Lung (tissue), 12 donors: Measurements from ENCODE around the gene STK32A. TPM values are rescaled to one million over a fixed set of nuclear protein-coding genes. Genes with fewer than 3 reads are reported as not detected.
A peak's percentile ranks its signal among the peaks of the same experiment; 100 is the strongest.

Experiments used
- ATAC-seq: fragments of 200-7000 bp; cut with Tn5 transposase; one replicate; pipeline ENCODE4 v1.9.1; 2020; ENCODE audit warnings: moderate number of reproducible peaks; ENCODE audit not compliant: insufficient read depth, low FRiP score
- DNase-seq, 3 donors: peaks; one replicate each; pipeline ENCODE4 v3.0.0-alpha.2; 2013 to 2017
- H3K27ac ChIP-seq, 2 donors: one replicate each; pipeline ENCODE4 v1.5.1; 2013; ENCODE audit warnings: mild to moderate bottlenecking in 2 of 2, moderate library complexity in 2 of 2, control low read depth in 1 of 2, inconsistent platforms in 1 of 2, low read depth in 1 of 2, low read length in 1 of 2
- H3K27me3 ChIP-seq, 3 donors: one replicate each; pipeline ENCODE4 v1.5.1; 2013; ENCODE audit warnings: low read length in 2 of 3; ENCODE audit not compliant: control insufficient read depth in 3 of 3, insufficient read depth in 3 of 3
- H3K36me3 ChIP-seq, 4 donors: one replicate each; pipeline ENCODE4 v1.5.1; 2013; ENCODE audit warnings: low read length in 4 of 4, mild to moderate bottlenecking in 1 of 4, moderate library complexity in 1 of 4; ENCODE audit not compliant: control insufficient read depth in 4 of 4, insufficient read depth in 4 of 4
- H3K4me1 ChIP-seq, 5 donors: one replicate each; pipeline ENCODE4 v1.5.1; 2013; ENCODE audit warnings: low read length in 5 of 5, mild to moderate bottlenecking in 2 of 5, moderate library complexity in 1 of 5; ENCODE audit not compliant: control insufficient read depth in 5 of 5, insufficient read depth in 5 of 5
- H3K4me3 ChIP-seq: one replicate; pipeline ENCODE4 v1.5.1; 2013; ENCODE audit warnings: mild to moderate bottlenecking, control low read depth, moderate library complexity
- H3K9ac ChIP-seq, 2 donors: one replicate each; pipeline ENCODE4 v1.5.1; 2013; ENCODE audit warnings: low read length in 2 of 2, control low read depth in 1 of 2; ENCODE audit not compliant: insufficient read depth in 1 of 2
- H3K9me3 ChIP-seq, 4 donors: one replicate each; pipeline ENCODE4 v1.5.1; 2013; ENCODE audit warnings: low read length in 3 of 4, mild to moderate bottlenecking in 1 of 4, moderate library complexity in 1 of 4; ENCODE audit not compliant: control insufficient read depth in 4 of 4, insufficient read depth in 3 of 4
- WGBS, 2 donors: extraction: QIAGEN DNeasy Blood & Tissue Kit; methylation state at CpG; one replicate each; pipeline ENCODE4 v1.1.7; 2013; 5-methylcytosine and 5-hydroxymethylcytosine counted together
- polyA plus RNA-seq, 2 donors: library from polyadenylated mRNA; stranded (reverse); fragments of 200-250 nt; gene quantifications; one replicate each; pipeline ENCODE4 v1.2.1, GENCODE V29; 2013
- total RNA-seq, 2 donors: library from RNA; depleted of rRNA in 1 of 2; stranded (reverse); fragments of >200 nt in 1 of 2; gene quantifications; one replicate each; pipeline ENCODE4 v1.2.1, GENCODE V29; 2014 to 2021
- TF ChIP-seq, protein P1 (sequence below): IDR thresholded peaks from 2 replicates; pipeline ENCODE4 v1.5.1; 2012; ENCODE audit warnings: mild to moderate bottlenecking; ENCODE audit errors: control extremely low read depth, extremely low read depth
- donor health status: control.
- donor health status: control.
- donor health status: Bipolar disorder and iron deficiency.
- donor health status: healthy.
- donor health status: DM: yes; HTN: yes; CAD: no.

The STK32A gene
- total and polyA plus RNA-seq, 4 donors: 1.1 to 8.7 (median 4.6) TPM

DNA sequence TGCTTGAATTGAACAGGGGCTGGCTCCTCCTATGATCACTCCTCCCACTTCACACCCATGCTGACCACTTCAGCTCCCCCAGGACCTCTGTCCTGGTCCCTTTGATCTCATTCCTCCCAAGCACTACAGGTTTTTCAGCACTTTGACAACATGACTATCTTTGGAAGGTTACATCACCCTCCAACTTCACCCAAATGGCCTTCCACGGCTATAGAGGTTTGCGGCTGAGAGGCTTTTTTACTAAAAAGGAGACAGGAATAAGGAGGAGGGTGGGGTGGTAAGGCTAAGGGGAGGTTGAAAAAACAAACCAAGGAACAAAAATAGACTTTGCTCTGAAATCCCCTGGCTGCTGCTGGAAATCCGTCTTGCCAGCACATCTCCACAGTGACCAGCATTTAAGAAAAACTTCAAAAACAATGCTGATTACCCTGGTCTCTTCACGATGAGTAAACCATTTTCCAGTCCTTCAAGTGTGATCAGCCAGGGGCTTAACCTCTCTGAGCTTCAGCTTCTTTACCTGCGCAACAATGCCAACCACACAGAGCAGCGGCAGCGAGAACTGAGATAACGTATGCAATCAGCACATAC lies 172.4 kb downstream of the STK32A start:
- DNase-seq (no peak), ATAC-seq (no peak)
- H3K27me3 ChIP-seq: no peaks in the 10 kb centered on the region
- TF ChIP-seq, protein P1, sequence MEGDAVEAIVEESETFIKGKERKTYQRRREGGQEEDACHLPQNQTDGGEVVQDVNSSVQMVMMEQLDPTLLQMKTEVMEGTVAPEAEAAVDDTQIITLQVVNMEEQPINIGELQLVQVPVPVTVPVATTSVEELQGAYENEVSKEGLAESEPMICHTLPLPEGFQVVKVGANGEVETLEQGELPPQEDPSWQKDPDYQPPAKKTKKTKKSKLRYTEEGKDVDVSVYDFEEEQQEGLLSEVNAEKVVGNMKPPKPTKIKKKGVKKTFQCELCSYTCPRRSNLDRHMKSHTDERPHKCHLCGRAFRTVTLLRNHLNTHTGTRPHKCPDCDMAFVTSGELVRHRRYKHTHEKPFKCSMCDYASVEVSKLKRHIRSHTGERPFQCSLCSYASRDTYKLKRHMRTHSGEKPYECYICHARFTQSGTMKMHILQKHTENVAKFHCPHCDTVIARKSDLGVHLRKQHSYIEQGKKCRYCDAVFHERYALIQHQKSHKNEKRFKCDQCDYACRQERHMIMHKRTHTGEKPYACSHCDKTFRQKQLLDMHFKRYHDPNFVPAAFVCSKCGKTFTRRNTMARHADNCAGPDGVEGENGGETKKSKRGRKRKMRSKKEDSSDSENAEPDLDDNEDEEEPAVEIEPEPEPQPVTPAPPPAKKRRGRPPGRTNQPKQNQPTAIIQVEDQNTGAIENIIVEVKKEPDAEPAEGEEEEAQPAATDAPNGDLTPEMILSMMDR: no peak
- H3K4me1 ChIP-seq: peaks cover 0 to 29% (median 10%) of the 10 kb centered on the region in 5 donors
- WGBS, 2 donors: 71 to 78% methylated on average over 8 of the region's 8 CpGs
- no peaks in the 10 kb centered on the region for H3K9me3 ChIP-seq
- no peak overlapping the region for H3K4me3 ChIP-seq
- H3K27ac ChIP-seq: peak overlapping the region in 1 of 2 donors; percentile 27
- no peak overlapping the region for H3K9ac ChIP-seq
- H3K36me3 ChIP-seq: peaks cover 0 to 8% (median 1%) of the 10 kb centered on the region in 4 donors

DNA sequence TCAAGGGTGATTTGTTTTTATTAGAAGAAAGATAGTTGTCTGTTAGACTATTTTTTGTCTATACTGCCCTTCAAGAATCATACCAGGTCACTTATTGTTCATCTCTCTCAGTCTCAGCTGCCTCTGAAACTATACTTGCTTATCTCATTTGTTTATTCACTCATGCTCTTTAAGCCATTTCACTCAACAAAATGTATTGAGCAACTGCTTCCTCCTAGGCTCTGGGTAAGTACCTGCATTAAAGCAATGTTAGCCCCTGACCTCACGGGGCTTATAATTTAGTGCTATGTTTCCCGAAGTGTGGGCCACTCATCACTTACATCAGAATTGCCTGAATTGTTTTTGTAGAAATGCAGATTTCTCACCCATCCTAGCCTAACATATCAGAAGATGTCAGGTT lies 174.2 kb downstream of the STK32A start:
- H3K27me3 ChIP-seq: no peaks in the 10 kb centered on the region
- 92 to 96% methylated on average over 2 of the region's 2 CpGs for WGBS, 2 donors
- ATAC-seq (no peak), DNase-seq (no peak)
- TF ChIP-seq, protein P1: no peak
- no peak overlapping the region for H3K27ac ChIP-seq
- peaks cover 0 to 12% (median 1%) of the 10 kb centered on the region in 4 donors for H3K36me3 ChIP-seq
- H3K4me3 ChIP-seq: no peak overlapping the region
- no peaks in the 10 kb centered on the region for H3K9me3 ChIP-seq
- no peak overlapping the region for H3K9ac ChIP-seq
- H3K4me1 ChIP-seq: peaks cover 0 to 29% (median 6%) of the 10 kb centered on the region in 5 donors

DNA sequence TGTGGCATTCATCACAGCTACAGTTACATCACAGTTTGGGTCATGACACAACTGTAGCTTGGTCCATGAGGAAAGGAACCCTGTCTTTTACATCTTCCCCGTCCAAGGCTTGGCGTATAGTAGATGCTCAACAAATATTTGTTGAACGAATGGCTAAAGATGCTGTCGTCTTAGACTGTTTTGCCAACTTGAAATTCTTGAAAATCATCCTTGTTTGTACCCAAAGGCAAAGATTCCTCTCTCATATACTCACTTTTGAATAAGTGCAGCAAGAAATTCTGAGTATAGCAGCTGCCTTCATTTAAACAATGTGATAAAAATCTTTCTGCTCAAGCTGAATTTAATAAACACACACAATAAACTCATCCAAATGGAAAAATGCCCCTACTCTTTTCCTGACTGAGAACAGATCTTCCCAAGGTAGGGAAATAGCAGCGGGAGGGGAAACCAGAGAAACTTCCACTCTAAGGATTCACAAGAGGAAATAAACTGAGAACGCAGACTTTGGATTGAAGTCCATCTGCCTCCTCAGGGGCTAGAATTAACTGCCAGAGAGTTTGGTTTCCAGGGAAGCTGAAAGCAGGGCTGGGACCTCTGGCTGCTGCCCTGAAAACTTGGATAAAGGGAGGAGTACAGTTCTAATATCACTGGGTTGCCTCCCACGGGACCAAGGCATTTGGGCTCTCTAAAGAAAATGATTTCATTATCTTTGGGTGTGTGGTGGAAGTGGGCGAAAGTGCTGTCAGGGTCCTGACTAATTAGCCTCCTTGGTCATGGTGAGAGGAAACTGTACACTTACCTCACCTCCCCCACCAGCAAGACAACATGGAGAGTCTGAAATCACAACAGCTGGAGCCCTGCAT lies 175.9 kb downstream of the STK32A start:
- DNase-seq: peak in 2 of 3 donors; percentile 19 to 40
- H3K9ac ChIP-seq: no peak overlapping the region
- peaks cover 0 to 18% (median 6%) of the 10 kb centered on the region in 5 donors for H3K4me1 ChIP-seq
- TF ChIP-seq, protein P1: no peak
- H3K27me3 ChIP-seq: no peaks in the 10 kb centered on the region
- ATAC-seq: no peak
- H3K27ac ChIP-seq: no peak overlapping the region
- H3K4me3 ChIP-seq: no peak overlapping the region
- 79 to 80% methylated on average over 8 of the region's 8 CpGs for WGBS, 2 donors
- no peaks in the 10 kb centered on the region for H3K9me3 ChIP-seq
- peaks cover 0 to 12% (median 2%) of the 10 kb centered on the region in 4 donors for H3K36me3 ChIP-seq
